Mucosa of rectum (tissue), 2 donors: Measurements from ENCODE around the gene DNAJB8.

Source experiments
- H3K27ac ChIP-seq, 2 donors: one replicate each; pipeline ENCODE4 v1.7.0; 2013; ENCODE audit warnings: inconsistent platforms in 2 of 2, low read depth in 2 of 2, low read length in 2 of 2
- H3K27me3 ChIP-seq, 2 donors: one replicate each; pipeline ENCODE4 v1.7.0; 2013; ENCODE audit warnings: low read length in 2 of 2; ENCODE audit not compliant: control insufficient read depth in 2 of 2, insufficient read depth in 2 of 2
- H3K36me3 ChIP-seq, 2 donors: one replicate each; pipeline ENCODE4 v1.7.0; 2013; ENCODE audit warnings: low read length in 2 of 2; ENCODE audit not compliant: control insufficient read depth in 2 of 2, insufficient read depth in 2 of 2
- H3K4me1 ChIP-seq, 2 donors: one replicate each; pipeline ENCODE4 v1.7.0; 2013; ENCODE audit warnings: low read length in 2 of 2, mild to moderate bottlenecking in 1 of 2; ENCODE audit not compliant: control insufficient read depth in 2 of 2, insufficient read depth in 2 of 2
- H3K4me3 ChIP-seq, 2 donors: one replicate each; pipeline ENCODE4 v1.7.0; 2013; ENCODE audit warnings: low read length in 2 of 2
- H3K9ac ChIP-seq, 2 donors: one replicate each; pipeline ENCODE4 v1.7.0; 2013; ENCODE audit warnings: low read length in 2 of 2, low read depth in 1 of 2, mild to moderate bottlenecking in 1 of 2
- H3K9me3 ChIP-seq, 2 donors: one replicate each; pipeline ENCODE4 v1.7.0; 2013; ENCODE audit warnings: low read length in 2 of 2; ENCODE audit not compliant: control insufficient read depth in 2 of 2
- donor health status: healthy.
- donor health status: Normal muscosa, but diverticular disease.

Gene DNAJB8

GRCh38 chr3:128456776-128457715 lies 9.6 kb downstream of the DNAJB8 start:
- Histone ChIP-seq H3K9me3 (no peaks in the 10 kb centered on the region), H3K4me1 (no peaks in the 10 kb centered on the region), H3K27me3 (peaks cover 0 to 11% of the 10 kb centered on the region in 2 donors), H3K27ac (no peak overlapping the region), H3K4me3 (no peak overlapping the region), H3K36me3 (no peaks in the 10 kb centered on the region), H3K9ac (no peak overlapping the region)

- Histone ChIP-seq H3K27me3 (peaks cover 0 to 11% of the 10 kb centered on the region in 2 donors), H3K4me1 (no peaks in the 10 kb centered on the region), H3K9me3 (no peaks in the 10 kb centered on the region), H3K9ac (no peak overlapping the region), H3K4me3 (no peak overlapping the region), H3K36me3 (no peaks in the 10 kb centered on the region), H3K27ac (no peak overlapping the region)
Observed at GRCh38 chr3:128455786-128456748, 10.6 kb downstream of the DNAJB8 start.

GRCh38 chr3:128455116-128455515 lies 11.6 kb downstream of the DNAJB8 start:
- Histone ChIP-seq H3K9me3 (no peaks in the 10 kb centered on the region), H3K9ac (no peak overlapping the region), H3K4me3 (no peak overlapping the region), H3K4me1 (no peaks in the 10 kb centered on the region), H3K27me3 (peaks cover 0 to 11% of the 10 kb centered on the region in 2 donors), H3K36me3 (no peaks in the 10 kb centered on the region), H3K27ac (no peak overlapping the region)

GRCh38 chr3:128454310-128454618 lies 12.4 kb downstream of the DNAJB8 start:
- H3K9ac ChIP-seq, result no peak overlapping the region
- no peak overlapping the region for H3K4me3 ChIP-seq
- no peaks in the 10 kb centered on the region for H3K4me1 ChIP-seq
- no peak overlapping the region for H3K27ac ChIP-seq
- H3K9me3 ChIP-seq, result no peaks in the 10 kb centered on the region
- no peaks in the 10 kb centered on the region for H3K36me3 ChIP-seq
- peaks cover 0 to 11% of the 10 kb centered on the region in 2 donors for H3K27me3 ChIP-seq

- H3K27me3 ChIP-seq, result peaks cover 0 to 11% of the 10 kb centered on the region in 2 donors
- no peaks in the 10 kb centered on the region for H3K36me3 ChIP-seq
- H3K9ac ChIP-seq, result no peak overlapping the region
- H3K4me3 ChIP-seq, result no peak overlapping the region
- no peaks in the 10 kb centered on the region for H3K9me3 ChIP-seq
- no peak overlapping the region for H3K27ac ChIP-seq
- H3K4me1 ChIP-seq, result no peaks in the 10 kb centered on the region
Observed at GRCh38 chr3:128453501-128454309, 13.0 kb downstream of the DNAJB8 start.

- Histone ChIP-seq H3K9ac (no peak overlapping the region), H3K4me3 (no peak overlapping the region), H3K27ac (no peak overlapping the region), H3K36me3 (no peaks in the 10 kb centered on the region), H3K27me3 (peaks cover under 1 to 11% of the 10 kb centered on the region in 2 donors), H3K4me1 (no peaks in the 10 kb centered on the region), H3K9me3 (no peaks in the 10 kb centered on the region)
Observed at GRCh38 chr3:128452678-128453275, 13.9 kb downstream of the DNAJB8 start.

GRCh38 chr3:128452120-128452519 lies 14.6 kb downstream of the DNAJB8 start:
- Histone ChIP-seq H3K27me3 (peaks cover 2 to 11% of the 10 kb centered on the region in 2 donors), H3K4me1 (no peaks in the 10 kb centered on the region), H3K9ac (no peak overlapping the region), H3K9me3 (no peaks in the 10 kb centered on the region), H3K36me3 (no peaks in the 10 kb centered on the region), H3K4me3 (no peak overlapping the region), H3K27ac (no peak overlapping the region)

- no peaks in the 10 kb centered on the region for H3K9me3 ChIP-seq
- no peak overlapping the region for H3K27ac ChIP-seq
- peaks cover 0 to 2% of the 10 kb centered on the region in 2 donors for H3K27me3 ChIP-seq
Observed at GRCh38 chr3:128449111-128449638, 17.5 kb downstream of the DNAJB8 start.

GRCh38 chr3:128448491-128448890 lies 18.2 kb downstream of the DNAJB8 start:
- Histone ChIP-seq H3K9me3 (no peaks in the 10 kb centered on the region), H3K27me3 (peaks cover 0 to 9% of the 10 kb centered on the region in 2 donors), H3K9ac (no peak overlapping the region), H3K4me3 (no peak overlapping the region), H3K27ac (no peak overlapping the region), H3K4me1 (no peaks in the 10 kb centered on the region), H3K36me3 (no peaks in the 10 kb centered on the region)

More at GRCh38 chr3:128449111-128449638, 17.5 kb downstream of the DNAJB8 start:
- H3K36me3 ChIP-seq, result no peaks in the 10 kb centered on the region
- H3K9ac ChIP-seq, result no peak overlapping the region
- H3K4me1 ChIP-seq, result no peaks in the 10 kb centered on the region
- no peak overlapping the region for H3K4me3 ChIP-seq
